HepG2 (cell line): ENCODE data around the gene GRAMD2A. TPM values are rescaled to one million over a fixed set of nuclear protein-coding genes. Genes with fewer than 3 reads are reported as not detected.

Experiments
- ARID2 ChIP-seq: sonication (generic); formaldehyde crosslinking; IDR thresholded peaks from 2 replicates; pipeline ENCODE4 v1.8.1; 2022; ENCODE audit warnings: mild to moderate bottlenecking, missing genetic modification reagents, borderline replicate concordance
- ATF7 ChIP-seq, 2 experiments: fragments of 450-650 bp in 1 of 2; sonication (generic) in 1 of 2; formaldehyde crosslinking in 1 of 2; IDR thresholded peaks; 2 replicates each; pipeline versions ENCODE4 v1.4.0 to v1.6.1; 2016 to 2020; ENCODE audit warnings: antibody characterized with exemption in 1 of 2, mild to moderate bottlenecking in 1 of 2, missing genetic modification reagents in 1 of 2
- BCL6 ChIP-seq: IDR thresholded peaks from 2 replicates; pipeline ENCODE4 v1.6.1; 2016; ENCODE audit warnings: missing genetic modification reagents, missing compliant biosample characterization
- CBX2 ChIP-seq, 2 experiments: fragments of 200-600 bp in 1 of 2; sonication (generic); formaldehyde crosslinking in 1 of 2; IDR thresholded peaks; 2 replicates each; pipeline versions ENCODE4 v1.7.0 to v1.8.1; 2018 to 2022; ENCODE audit warnings: low read depth in 2 of 2, low read length in 1 of 2, mild to moderate bottlenecking in 1 of 2, missing genetic modification reagents in 1 of 2
- FOXA3 ChIP-seq: IDR thresholded peaks from 2 replicates; pipeline ENCODE4 v1.6.1; 2016; ENCODE audit warnings: missing genetic modification reagents, missing compliant biosample characterization
- FOXK1 ChIP-seq: sonication (generic); formaldehyde crosslinking; IDR thresholded peaks from 2 replicates; pipeline ENCODE4 v1.4.0; 2020; ENCODE audit warnings: low read depth, missing genetic modification reagents, borderline replicate concordance
- MAZ ChIP-seq, 2 experiments: sonication (generic) in 1 of 2; formaldehyde crosslinking in 1 of 2; IDR thresholded peaks; 2 replicates each; pipeline versions ENCODE4 v1.5.0 to v1.6.1; 2012 to 2020; ENCODE audit warnings: low read depth in 2 of 2, mild to moderate bottlenecking in 2 of 2, borderline replicate concordance in 1 of 2, improper control_type of control experiment in 1 of 2, low read length in 1 of 2, missing genetic modification reagents in 1 of 2, moderate library complexity in 1 of 2
- NR2F6 ChIP-seq, 2 experiments: IDR thresholded peaks; 2 replicates each; pipeline ENCODE4 v1.6.1; 2016; ENCODE audit warnings: antibody characterized with exemption in 1 of 2, mild to moderate bottlenecking in 1 of 2
- RAD51 ChIP-seq: fragments of 450-650 bp; IDR thresholded peaks from 2 replicates; pipeline ENCODE4 v1.6.1; 2016; ENCODE audit warnings: borderline replicate concordance
- TAF15 ChIP-seq: fragments of 200-400 bp; formaldehyde crosslinking; IDR thresholded peaks from one replicate; pipeline ENCODE4 v1.6.1; 2018; ENCODE audit warnings: mild to moderate bottlenecking, low read depth, low read length; ENCODE audit not compliant: poor library complexity, severe bottlenecking
- ZBTB1 ChIP-seq: sonication (generic); formaldehyde crosslinking; IDR thresholded peaks from 2 replicates; pipeline ENCODE4 v1.4.0; 2020; ENCODE audit warnings: missing genetic modification reagents, borderline replicate concordance
- ZFYVE20 ChIP-seq: sonication (generic); formaldehyde crosslinking; IDR thresholded peaks from 2 replicates; pipeline ENCODE4 v1.8.0; 2023; ENCODE audit warnings: low read depth, mild to moderate bottlenecking, moderate library complexity, missing genetic modification reagents, borderline replicate concordance
- ZNF235 ChIP-seq: sonication (generic); formaldehyde crosslinking; IDR thresholded peaks from 2 replicates; pipeline ENCODE4 v1.8.1; 2023; ENCODE audit warnings: mild to moderate bottlenecking, missing genetic modification reagents, borderline replicate concordance
- ZNF33B ChIP-seq: sonication (generic); formaldehyde crosslinking; IDR thresholded peaks from 2 replicates; pipeline ENCODE4 v1.5.1; 2020; ENCODE audit warnings: mild to moderate bottlenecking, missing genetic modification reagents
- ZNF44 ChIP-seq: sonication (generic); formaldehyde crosslinking; IDR thresholded peaks from 2 replicates; pipeline ENCODE4 v1.5.1; 2020; ENCODE audit warnings: mild to moderate bottlenecking, missing genetic modification reagents
- polyA plus RNA-seq, 8 experiments: library from polyadenylated mRNA; depleted of rRNA in 3 of 8; stranded (reverse) in 7 of 8; unstranded in 1 of 8; fragments of >200 nt; fragmentation: Illumina TruSeq in 4 of 8; extraction: Trizol in 4 of 8; gene quantifications; 2 replicates each; pipeline versions ENCODE4 v1.2.1 to v1.2.3, GENCODE V29; 2011 to 2016; ENCODE audit warnings: low read depth in 4 of 8, missing spikeins in 1 of 8, mixed read lengths in 1 of 8; ENCODE audit not compliant: insufficient read depth in 1 of 8
- total RNA-seq, 5 experiments: library from RNA; depleted of rRNA; stranded (reverse); fragments of >200 nt; fragmentation: Illumina TruSeq; extraction: Trizol; gene quantifications; 2 replicates each; pipeline ENCODE4 v1.2.3, GENCODE V29; 2016; ENCODE audit warnings: low read depth in 1 of 5
- TF ChIP-seq, protein P1 (sequence below): sonication (generic); formaldehyde crosslinking; IDR thresholded peaks from 2 replicates; pipeline ENCODE4 v1.5.1; 2020; ENCODE audit warnings: missing genetic modification reagents, mild to moderate bottlenecking, borderline replicate concordance
- TF ChIP-seq, protein P2 (sequence below): sonication (generic); formaldehyde crosslinking; IDR thresholded peaks from 2 replicates; pipeline ENCODE4 v1.4.0; 2020; ENCODE audit warnings: mild to moderate bottlenecking, missing genetic modification reagents
- TF ChIP-seq, protein P3 (sequence below), 2 experiments: sonication (generic) in 1 of 2; formaldehyde crosslinking in 1 of 2; IDR thresholded peaks; 2 replicates each; pipeline versions ENCODE4 v1.5.1 to v1.6.1; 2011 to 2020; ENCODE audit warnings: borderline replicate concordance in 1 of 2, low read depth in 1 of 2, low read length in 1 of 2, mild to moderate bottlenecking in 1 of 2, missing genetic modification reagents in 1 of 2, moderate library complexity in 1 of 2
- TF ChIP-seq, protein P4 (sequence below): sonication (generic); formaldehyde crosslinking; conservative IDR thresholded peaks from 2 replicates; pipeline ENCODE4 v1.8.1; 2023; ENCODE audit warnings: missing genetic modification reagents

The GRAMD2A gene
- total and polyA plus RNA-seq, 2 of the 13 experiments (the other 11 are each of a cell fraction or from before 2014, with no cell fraction given), result 0.04 TPM; not detected in 1

DNA sequence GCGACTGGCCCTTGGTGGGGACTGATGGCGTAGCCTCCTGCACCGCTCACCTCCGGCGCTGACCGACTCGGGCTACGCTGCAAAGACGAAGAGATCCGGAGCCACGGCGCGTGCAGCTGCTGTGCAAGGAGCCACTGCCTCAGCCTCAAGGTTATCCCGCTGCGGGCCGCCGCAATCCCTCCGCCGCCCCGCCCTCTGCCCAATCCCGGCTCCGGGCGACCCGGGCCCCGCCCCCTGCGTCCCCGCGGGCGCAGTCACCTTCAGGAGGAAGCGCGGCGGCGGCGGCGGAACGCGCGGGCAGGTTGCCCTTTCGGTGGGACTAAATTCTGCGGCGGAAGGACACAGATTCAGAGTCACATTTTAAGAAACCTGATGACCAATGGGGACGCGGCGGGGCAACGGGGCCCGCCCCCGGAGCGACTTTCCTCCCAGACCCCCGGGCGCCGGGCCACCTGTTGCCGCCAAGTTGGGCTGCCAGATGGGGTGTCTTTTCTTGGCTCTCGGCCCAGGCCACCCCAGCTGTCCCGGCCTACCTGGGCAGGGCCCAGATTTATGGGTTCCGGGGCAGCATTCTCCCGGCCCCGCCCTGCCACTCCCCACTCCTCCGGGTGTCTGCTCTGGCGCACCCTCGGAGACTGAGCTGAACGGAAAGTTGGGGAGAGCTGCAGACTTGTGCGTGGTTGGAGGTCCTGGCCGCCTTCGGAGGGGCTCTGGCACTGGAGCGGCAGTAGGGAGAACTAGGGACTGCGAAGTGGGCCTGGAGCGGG, 33.7 kb upstream of the GRAMD2A start, which contains the start of gene PKM (continued):
- TF ChIP-seq ATF7 (IDR thresholded peaks at IDR 0.05), result no peak
- TF ChIP-seq ATF7 (CRISPR knock-in tag; IDR thresholded peaks at IDR 0.05), result no peak
- TF ChIP-seq ZNF33B (CRISPR knock-in tag), result peak; percentile 46
- TF ChIP-seq, protein P1, sequence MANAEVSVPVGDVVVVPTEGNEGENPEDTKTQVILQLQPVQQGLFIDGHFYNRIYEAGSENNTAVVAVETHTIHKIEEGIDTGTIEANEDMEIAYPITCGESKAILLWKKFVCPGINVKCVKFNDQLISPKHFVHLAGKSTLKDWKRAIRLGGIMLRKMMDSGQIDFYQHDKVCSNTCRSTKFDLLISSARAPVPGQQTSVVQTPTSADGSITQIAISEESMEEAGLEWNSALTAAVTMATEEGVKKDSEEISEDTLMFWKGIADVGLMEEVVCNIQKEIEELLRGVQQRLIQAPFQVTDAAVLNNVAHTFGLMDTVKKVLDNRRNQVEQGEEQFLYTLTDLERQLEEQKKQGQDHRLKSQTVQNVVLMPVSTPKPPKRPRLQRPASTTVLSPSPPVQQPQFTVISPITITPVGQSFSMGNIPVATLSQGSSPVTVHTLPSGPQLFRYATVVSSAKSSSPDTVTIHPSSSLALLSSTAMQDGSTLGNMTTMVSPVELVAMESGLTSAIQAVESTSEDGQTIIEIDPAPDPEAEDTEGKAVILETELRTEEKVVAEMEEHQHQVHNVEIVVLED (CRISPR knock-in tag), result peak; percentile 88
- TF ChIP-seq FOXK1 (CRISPR knock-in tag), result peak; percentile 84
- no peak for TF ChIP-seq CBX2 (IDR thresholded peaks at IDR 0.05; ENCODE audit: low read depth, low read length)
- TF ChIP-seq CBX2 (CRISPR knock-in tag; IDR thresholded peaks at IDR 0.05; ENCODE audit: low read depth), result peak; percentile 88
- peak; percentile 91 for TF ChIP-seq ZNF235 (CRISPR knock-in tag)
- no peak for TF ChIP-seq ZBTB1 (CRISPR knock-in tag)
- TF ChIP-seq, protein P2, sequence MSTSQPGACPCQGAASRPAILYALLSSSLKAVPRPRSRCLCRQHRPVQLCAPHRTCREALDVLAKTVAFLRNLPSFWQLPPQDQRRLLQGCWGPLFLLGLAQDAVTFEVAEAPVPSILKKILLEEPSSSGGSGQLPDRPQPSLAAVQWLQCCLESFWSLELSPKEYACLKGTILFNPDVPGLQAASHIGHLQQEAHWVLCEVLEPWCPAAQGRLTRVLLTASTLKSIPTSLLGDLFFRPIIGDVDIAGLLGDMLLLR (CRISPR knock-in tag), result peak; percentile 64; the same call in 1 of the 2 replicates
- TF ChIP-seq TAF15, result no peak
- TF ChIP-seq ZFYVE20 (CRISPR knock-in tag), result no peak
- TF ChIP-seq BCL6, result 0 out of 2 replicates have a peak, but pooled peaks have one; percentile 2
- TF ChIP-seq, protein P3, sequence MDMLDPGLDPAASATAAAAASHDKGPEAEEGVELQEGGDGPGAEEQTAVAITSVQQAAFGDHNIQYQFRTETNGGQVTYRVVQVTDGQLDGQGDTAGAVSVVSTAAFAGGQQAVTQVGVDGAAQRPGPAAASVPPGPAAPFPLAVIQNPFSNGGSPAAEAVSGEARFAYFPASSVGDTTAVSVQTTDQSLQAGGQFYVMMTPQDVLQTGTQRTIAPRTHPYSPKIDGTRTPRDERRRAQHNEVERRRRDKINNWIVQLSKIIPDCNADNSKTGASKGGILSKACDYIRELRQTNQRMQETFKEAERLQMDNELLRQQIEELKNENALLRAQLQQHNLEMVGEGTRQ (IDR thresholded peaks at IDR 0.05; ENCODE audit: low read depth, low read length), result no peak
- TF ChIP-seq, protein P3 (CRISPR knock-in tag; IDR thresholded peaks at IDR 0.05; ENCODE audit: borderline replicate concordance), result no peak
- no peak for TF ChIP-seq RAD51
- TF ChIP-seq, protein P4, sequence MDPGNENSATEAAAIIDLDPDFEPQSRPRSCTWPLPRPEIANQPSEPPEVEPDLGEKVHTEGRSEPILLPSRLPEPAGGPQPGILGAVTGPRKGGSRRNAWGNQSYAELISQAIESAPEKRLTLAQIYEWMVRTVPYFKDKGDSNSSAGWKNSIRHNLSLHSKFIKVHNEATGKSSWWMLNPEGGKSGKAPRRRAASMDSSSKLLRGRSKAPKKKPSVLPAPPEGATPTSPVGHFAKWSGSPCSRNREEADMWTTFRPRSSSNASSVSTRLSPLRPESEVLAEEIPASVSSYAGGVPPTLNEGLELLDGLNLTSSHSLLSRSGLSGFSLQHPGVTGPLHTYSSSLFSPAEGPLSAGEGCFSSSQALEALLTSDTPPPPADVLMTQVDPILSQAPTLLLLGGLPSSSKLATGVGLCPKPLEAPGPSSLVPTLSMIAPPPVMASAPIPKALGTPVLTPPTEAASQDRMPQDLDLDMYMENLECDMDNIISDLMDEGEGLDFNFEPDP, result no peak
- TF ChIP-seq ARID2, result no peak
- peak; percentile 52; the same call in 1 of the 2 replicates for TF ChIP-seq FOXA3 (CRISPR knock-in tag)
- TF ChIP-seq ZNF44 (CRISPR knock-in tag), result peak; percentile 21; the same call in 1 of the 2 replicates
- TF ChIP-seq MAZ (IDR thresholded peaks at IDR 0.05; ENCODE audit: borderline replicate concordance, low read depth, low read length), result peak; percentile 79; the same call in 1 of the 2 replicates
- peak; percentile 80 for TF ChIP-seq MAZ (CRISPR knock-in tag; IDR thresholded peaks at IDR 0.05; ENCODE audit: low read depth)
- no peak; the same call in 1 of the 2 replicates for TF ChIP-seq NR2F6 (IDR thresholded peaks at IDR 0.05)
- peak; percentile 20; the same call in 1 of the 2 replicates for TF ChIP-seq NR2F6 (CRISPR knock-in tag; IDR thresholded peaks at IDR 0.05)
